Effector CD8-positive, alpha-beta T cell (primary cell): ENCODE data around the gene NRXN3.

Experiments used
- DNase-seq: peaks from one replicate; lab custom pipeline; 2025; lab: John Stamatoyannopoulos, UW

Gene NRXN3

DNA sequence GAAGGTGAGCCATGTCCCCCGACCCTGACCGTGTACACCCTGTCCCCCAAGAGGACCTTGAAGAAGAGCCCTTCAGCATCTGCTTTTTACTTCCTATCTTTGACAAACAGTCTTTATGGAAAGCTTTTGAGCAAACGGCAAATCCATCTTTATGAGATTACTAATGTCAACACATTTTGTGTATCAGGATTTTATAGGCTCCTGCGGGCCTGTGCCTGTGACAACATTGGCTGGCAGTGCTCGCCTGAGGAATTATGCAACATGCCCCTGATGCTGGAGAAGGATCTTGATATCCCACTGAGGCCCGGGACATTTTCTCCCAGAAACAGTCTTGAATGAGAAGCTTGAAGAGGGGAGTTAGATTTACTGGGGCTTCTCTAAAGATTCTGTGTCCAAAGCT lies 416.5 kb downstream of the NRXN3 start:
- DNase-seq = no peak

DNA sequence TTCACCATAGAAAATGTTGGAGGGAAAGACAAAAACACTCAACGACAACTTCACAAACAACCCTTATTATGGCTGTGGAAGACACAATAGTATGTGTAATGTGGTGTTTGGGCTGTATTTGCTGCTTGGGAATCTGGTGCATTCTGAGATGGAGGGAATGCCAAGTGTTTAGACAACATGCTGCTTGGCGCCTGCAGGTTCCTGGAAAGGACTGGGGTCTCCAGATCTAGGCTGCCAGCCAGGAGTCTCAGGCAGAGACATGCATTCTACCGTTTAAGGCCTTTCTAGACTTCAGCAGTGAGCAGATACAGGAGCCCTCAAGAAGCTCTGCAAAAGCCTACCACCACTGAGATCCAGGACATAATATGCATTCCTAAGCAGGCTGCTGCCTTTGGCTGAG lies 418.7 kb downstream of the NRXN3 start:
- no peak for DNase-seq

DNA sequence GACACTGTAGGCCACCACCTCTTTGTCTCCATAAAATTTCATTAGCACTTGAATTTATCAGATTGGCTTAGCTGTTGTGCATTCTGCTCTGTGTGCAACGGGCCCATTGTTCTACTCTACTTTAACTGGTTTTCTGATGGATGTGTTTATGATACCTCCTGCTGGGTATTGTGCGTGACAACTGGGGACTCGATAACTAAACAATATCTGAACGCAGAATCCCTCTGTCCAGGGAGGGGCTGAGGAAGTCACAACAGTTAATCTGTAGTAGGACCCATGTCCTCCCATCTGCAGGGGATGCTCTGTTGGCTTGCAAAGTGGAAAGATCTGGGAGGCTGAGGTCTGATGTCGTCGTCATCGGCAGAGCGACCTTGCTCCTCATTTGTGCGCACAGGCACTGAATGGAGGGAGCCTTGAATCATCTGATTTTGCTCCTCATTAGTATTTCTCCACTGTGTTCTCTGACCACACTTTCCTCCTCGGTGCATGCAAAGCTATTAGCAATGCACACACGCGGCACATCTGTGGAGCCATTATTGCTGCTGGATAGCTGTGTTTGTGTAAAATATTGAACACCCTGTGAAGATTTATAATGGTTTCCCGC lies 422.5 kb downstream of the NRXN3 start:
- no peak for DNase-seq

DNA sequence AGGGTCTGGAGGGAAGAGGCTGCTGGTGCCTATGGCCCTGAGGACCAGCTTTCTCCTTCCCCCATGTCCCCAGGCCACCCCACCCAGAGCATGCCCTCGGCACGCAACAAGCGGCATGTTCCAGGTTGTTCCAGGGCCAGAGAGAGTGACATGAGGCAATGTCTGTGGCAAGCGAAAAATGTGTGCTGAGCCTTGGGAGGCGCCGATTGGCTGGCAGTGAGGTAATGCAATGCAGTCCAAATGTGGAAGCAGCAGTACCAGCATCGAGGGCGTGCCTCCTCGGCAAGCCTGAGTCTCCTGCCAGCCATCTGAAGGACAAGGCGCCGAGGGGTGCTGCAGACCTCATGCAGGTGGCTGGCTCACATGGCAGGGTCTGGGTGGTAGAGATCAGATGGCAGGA lies 423.8 kb downstream of the NRXN3 start:
- no peak for DNase-seq

DNA sequence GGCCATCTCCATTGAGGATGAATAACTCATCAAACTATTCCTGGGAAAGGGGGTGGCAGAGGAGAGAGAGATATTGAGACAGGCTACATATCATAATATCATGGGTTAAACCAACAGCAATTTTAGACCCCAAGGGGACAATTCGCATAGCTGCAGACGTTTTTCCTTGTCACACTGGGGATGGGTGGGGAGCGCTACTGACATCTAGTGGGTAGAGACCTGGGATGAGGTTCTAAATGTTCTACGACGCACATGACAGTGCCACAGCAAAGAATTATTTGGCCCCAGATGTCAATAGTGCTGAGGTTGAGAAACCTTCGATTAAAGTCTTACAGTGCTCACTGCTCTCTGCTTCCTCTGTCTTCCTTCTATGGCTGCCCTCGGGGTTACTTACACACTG lies 425.6 kb downstream of the NRXN3 start:
- DNase-seq = no peak

DNA sequence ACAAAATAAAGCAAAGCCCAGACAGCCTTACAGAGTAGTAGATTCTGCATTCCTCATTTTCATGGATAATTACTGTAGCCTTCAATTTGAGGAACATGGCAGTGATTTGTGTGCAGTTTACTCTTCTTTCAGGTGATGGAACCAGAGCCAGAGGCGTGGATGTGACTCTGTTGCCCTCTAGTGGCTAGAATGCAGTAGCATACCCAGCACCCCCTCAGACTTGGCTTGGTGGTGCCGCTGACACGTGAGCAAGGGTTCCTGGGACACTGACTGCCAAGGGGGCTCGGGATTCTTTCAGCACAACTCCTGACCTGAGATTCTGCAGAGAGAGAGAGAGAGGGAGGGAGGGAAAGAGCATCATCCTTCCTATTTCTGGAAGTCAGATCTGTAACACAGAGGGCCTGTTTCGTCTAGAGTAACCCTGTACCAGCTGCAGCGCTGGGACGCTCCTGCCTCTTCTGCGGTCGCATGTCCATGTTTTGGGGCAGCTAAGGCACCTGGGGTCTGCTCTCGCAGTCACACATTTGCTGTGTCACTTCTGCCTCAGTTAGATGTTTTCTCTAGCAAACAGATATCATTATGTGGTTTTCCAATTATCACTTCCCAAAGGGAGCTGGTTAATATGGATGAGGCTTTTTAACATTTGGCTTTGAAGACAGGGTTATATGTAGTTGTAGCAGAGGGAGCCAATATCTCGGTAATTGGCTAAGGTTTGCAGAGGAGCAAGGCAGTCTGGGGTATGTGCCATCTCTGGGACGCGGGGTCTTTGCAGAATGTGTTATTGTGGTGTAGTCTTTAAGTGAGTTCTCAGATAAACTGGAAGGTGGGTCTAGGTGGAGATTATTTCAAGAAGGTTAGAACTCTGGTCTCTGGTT lies 428.1 kb downstream of the NRXN3 start:
- no peak for DNase-seq

DNA sequence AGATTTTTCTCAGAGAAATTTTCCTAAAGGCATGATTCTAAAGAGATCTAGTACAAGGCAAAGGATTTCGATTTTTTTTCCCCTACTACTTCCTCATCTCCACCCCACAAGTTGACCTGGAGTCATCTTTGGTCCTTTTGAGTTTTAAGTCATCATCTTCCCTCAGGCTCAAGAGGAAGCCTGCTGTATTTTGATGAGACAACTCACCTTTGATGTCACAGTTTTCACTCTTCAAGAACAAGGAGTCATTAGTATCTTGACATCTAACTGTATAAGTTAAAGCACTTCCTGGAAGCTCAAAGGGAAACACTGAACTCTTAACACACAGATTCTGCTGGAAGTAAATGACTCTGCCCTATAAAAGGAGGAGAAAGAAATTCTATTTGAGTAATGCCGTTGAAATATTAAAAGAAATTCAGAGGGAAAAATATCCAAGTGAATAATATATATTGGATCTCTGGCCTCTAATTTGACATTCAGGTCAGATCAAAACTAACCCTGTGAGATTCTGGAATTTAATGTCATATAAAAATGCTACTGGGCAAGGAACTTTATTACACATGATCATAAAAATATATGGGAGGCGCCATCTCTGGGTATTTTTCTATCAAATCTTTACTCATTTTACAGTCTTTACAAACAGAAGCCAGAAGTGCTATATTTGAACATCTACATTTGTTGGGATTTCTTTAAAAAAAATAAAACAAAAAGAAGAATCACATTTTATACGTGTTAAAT lies 435.0 kb downstream of the NRXN3 start:
- DNase-seq = no peak

DNA sequence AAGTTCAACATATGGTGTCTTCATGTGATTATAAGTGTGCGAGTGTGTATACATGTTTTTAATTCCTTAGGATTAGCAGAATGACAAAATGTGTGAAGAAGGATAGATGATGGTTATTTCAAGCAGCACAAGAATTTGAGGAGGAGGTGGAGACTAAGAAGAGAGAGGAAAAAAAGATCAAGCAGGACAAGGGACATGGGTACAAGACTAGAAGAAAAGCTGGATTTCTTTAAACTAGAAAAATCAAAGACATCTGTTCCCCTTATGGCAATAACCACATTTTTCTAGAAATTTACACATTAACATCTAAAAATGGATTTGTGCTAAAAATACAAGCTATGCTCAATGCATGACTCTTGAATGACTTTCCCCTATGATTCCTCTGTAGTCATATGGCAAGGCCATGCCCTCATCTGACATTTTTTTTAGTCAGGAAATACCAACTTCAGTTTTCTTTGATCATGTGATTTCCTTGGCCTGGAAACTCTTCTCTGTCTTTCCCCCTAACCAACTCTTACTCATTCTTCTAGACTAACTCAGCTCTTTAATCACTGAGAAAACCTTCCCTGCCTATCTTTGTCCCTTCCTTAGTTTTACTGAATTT lies 435.8 kb downstream of the NRXN3 start:
- no peak for DNase-seq

DNA sequence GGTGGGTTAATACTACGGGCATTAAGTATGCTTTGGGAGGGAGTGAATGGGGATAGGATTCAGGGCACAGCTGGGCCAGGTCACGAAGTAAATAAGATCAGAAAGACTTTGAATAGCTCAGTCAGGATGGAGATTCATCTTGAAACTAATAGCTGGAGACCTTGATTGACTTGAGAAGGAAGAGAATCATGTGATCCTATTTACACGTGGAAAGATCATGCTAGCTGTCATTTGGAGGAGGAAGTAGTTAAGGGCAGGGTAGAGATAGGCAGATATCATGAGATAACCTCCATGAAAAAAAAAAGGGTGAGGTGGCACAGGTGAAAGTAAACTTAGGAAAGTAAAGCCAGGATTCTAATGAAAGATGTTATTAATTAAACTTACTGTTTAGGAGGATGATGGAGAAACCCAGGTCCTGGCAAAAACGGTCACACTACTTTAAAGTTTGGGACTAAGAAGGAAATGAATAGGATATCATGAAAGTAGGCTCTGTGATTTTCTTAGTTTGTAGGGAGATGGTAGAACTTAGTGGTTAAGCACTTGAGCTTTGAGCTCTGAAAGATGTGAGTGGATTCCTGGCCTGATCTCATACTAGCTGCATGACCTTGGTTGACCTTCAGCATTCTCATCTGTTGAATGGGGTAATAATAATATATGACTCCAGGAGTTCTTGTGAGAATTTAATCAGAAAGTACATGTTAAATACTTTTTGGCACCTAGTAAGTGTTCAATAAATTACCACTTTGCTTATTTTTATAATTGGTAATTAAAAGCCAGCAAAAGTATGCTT lies 439.0 kb downstream of the NRXN3 start:
- no peak for DNase-seq

DNA sequence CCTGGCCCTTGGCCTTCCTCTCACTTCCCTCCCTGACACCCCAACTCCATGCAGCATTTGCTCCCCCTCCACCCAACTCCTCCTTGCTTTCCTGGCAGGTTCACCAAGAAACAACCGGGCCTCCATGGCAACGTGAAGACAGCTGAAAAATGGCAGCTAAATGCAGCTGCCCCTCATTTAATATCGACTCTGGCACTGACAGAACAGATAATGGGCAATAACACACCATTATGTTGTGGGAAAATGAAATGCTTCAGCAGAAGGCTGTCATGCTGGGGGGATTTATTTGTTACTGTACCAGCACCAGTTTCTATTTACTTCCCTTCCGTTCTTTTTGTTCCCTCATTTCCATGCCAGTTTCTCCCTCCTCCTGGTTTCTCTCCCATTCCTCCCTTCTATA lies 440.8 kb downstream of the NRXN3 start:
- no peak for DNase-seq

DNA sequence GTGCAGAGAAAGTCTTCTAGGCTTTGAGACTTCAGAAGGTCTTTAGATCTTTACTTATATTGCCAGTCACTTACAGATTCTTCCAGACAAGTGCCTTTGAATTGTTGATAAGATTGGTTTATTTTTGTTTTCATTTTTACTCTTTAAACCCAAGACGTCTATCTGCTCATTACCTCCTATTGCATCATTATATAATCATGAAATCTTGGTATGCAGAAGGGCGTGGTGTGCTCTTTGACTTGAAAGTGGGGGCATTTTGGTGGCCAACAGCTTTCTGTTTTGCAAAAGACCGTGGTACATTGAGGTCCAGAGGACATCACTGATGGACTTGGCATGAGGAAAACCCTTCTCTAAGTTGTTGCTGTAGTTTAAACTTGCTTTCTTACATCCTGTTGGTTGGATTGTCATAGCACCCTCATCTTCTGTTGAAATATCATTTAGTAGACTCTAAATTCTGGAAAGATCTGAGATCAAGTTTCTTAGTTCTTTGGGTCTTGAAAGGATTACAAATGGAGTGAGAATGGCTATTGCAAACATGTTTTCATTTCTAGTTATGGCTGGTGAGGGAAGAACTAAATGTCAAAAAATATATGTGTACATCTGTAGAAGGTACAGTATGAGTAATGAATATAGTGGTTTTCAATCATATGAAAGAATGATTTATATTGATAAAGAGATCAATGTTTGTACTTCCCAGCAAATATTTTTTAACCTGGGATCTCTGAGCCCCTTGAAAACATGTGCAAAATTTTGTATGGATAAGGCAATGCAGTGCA lies 441.8 kb downstream of the NRXN3 start:
- DNase-seq = no peak

DNA sequence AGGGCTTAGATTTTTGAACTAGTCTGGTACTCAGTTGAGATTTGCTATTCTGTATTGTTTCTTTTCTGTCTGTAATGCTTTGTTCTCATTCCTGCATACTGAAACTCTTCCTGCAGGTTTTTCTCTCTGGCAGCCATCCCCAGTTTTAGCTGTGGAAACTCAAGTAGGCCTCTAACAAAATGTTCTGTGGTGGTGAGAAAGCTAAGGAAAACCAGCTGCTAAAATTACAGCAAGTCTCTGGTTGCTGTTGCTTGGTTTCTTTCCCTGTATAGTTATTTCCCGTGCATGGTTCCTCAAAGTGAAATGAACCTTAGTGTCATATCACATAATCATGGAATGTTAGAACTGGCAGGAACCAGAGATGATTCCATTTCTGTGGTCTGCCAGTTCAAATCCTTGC lies 442.5 kb downstream of the NRXN3 start:
- DNase-seq = no peak

DNA sequence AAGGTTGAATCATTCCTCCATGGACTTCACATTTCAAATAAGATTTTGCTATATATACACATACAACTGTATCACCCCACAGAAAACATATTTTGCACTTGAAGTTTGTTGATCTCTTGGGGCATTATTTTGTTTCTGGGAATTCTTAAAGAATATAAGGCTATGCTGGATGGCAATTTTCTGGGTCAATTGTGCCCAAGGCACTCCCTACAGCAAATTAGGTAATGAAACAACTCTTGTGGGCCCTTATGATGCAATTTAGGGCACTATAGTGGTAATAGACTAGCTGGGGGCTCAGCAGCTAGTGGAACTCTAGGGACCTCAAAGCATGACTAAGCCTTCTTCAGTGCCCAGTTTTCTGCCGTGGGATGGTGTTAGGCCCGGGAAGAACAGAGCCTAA lies 444.4 kb downstream of the NRXN3 start:
- no peak for DNase-seq

DNA sequence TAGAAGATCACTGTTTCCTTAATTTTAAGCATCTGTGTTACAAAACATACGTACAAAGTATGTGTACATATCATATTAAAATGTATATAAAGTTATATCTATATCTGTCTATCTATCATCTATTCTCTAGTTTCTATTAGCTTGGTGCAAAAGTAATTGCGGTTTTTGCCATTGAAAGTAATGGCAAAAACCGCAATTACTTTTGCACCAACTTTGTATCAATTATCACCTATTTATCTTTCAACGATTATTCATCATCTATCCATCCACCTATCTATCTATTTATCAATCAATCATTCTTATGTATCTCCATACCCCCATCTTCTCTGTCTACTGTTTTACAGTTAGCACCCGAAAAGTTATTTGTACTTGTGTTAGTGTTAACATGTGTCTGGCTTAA lies 447.6 kb downstream of the NRXN3 start:
- no peak for DNase-seq

DNA sequence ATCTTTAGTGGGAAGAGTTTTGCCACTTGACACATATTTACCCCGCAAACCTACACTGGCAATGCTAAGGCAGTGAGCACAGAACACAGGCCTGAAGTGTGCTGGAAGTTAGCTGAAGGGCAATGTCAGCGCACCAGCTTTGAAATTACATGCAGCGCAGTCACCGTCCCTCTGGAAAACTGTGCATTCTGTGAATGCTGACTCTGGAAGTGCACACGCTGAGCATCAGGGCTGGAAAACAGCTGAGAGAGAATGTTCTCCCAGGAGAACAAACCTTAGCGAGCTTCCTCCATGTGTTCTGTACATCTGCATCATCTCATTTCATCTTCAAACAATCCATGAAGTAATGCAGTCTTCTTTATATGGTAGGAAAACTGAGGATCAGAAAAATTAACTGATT lies 448.2 kb downstream of the NRXN3 start:
- no peak for DNase-seq

DNA sequence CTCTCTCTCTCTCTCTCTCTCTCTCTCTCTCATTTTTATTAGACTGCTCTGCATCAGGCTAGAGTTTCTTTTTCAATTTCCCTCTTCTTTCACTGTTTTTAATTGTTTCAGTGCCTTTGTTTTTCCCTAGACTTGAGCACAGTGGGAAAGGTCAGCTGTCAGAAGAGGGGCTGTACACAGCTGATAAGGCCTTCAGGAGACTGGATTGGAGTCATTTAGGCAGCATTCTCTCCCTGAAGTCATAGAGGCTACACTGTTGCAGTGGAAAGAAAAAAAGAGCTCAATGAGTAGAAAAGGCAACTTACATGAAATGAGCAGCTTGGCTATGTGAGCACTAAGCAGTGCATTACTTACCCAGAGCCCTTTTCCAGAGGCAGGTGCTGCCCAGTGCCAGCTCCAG lies 456.9 kb downstream of the NRXN3 start:
- no peak for DNase-seq

DNA sequence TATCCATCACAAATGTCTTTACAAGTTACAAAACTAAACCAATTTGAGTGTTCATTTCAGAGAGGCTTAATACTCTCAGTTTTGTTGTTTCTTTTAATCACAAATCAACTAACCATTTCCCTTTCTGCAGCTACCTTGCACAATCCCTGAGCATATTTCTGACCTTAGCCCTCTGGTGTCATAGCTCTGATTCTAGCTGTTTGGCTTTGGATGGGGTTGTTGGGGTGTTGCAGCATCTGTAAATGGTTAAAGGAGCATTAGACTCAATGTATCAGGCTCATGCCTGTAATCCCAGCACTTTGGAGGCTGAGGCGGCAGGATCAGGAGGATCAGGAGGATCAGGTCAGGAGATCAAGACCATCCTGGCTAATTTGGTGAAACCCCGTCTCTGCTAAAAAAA lies 461.4 kb downstream of the NRXN3 start:
- no peak for DNase-seq

DNA sequence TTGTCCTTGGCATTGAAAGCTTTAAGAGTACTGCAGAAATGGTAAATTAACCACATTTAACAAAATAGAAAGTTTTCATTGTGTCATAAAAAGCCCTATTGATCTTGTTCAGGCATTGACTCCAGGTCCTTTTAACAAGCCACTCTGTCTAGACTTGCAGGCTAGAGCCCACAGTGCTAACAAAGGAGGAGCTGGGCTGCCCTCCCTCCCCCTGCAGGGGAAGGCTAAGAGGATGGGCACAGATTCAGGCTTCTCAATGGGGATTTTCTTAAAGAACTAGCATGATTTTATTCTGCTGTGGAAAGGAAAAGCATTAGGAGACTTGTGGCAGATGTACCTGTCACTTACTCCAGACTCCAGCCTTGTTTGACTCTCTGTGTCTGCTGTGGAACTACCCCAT lies 463.6 kb downstream of the NRXN3 start:
- no peak for DNase-seq

DNA sequence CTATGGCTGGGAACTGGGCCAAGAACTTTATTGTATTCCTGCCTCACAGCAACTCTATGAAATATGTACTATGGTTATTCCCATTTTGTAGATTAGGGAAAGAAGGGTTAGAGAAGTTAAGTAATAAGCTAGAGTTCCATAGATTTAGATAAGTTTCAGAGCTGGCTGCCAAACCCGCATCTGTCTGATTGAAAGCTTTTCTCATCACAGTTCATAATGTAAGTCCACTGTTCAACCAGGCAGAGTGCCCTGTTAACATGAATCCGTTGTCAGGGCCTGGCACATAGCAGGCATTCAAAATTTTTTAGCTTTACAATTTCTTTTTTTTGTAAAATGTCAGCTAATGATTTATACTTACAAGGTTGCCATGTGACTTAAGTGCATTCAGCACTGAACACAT lies 467.3 kb downstream of the NRXN3 start:
- no peak for DNase-seq

DNA sequence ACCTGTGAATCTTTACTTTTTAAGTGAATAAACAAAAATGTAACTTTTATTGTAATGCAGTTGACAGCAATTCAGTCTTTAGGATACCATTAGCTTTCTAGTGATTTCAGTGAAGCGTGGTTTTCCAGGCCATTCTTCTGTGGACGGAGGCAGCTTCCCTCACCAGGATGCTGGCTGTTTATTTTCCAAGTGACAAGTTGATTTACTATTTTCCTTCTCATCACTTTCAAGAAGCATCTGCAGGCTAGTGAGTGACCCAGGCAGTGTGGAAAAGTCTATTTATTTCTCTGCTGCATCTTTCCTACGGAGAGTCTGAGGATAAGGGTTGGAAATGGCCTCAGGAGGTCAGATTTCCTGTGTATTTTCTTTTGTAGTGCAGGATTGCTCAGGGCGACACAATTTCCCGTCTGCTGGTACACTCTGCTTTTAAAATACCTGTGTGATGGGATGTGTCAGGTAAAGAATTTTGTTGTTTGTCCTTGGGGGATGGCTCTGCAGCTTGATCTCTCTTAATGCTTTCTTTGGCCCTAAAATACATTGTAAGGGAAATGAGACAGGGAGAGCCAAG lies 467.8 kb downstream of the NRXN3 start:
- DNase-seq = no peak

DNA sequence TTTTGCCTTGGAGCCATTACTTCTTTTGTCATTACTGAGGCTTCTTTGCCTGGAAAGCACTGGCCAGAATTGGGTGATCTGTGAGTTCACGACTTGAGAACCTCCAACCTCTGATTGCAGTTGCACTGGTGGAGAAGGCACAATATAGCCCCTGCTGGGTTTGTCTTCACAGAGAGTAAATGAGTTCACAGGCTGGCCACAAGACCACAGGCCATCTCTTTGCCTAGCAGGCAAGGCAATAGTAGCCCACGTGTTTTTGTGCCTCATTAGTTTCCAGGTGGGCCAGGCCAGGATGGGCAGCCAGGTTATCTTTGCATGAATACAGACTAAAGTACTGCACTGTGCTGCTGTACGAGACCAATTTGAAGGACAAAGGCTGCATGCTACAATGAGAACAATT lies 468.8 kb downstream of the NRXN3 start:
- no peak for DNase-seq
